Panc1 (cell line): Measurements from ENCODE around the gene CHRNG. TPM values are rescaled to one million over a fixed set of nuclear protein-coding genes. Genes with fewer than 3 reads are reported as not detected.

Source experiments
- ATAC-seq: fragments of 200-7000 bp; cut with Tn5 transposase; 2 replicates; pipeline ENCODE4 v1.9.1; 2020; ENCODE audit warnings: mild to moderate bottlenecking, moderate library complexity
- BruUV-seq: library from RNA; stranded (reverse); fragments of 400-500 nt; replicated peaks from 2 replicates; lab custom pipeline; 2021; lab: Mats Ljungman, UMichigan
- CTCF ChIA-PET: fragments of 300-600 bp; sonication (Branson Sonifier 250); formaldehyde crosslinking; loops from one replicate; lab custom pipeline; 2022; ENCODE audit warnings: antibody characterized with exemption; lab: Charles Lee
- POLR2A ChIA-PET: fragments of 300-600 bp; sonication (Branson Sonifier 250); formaldehyde crosslinking; loops from one replicate; lab custom pipeline; 2022; ENCODE audit warnings: antibody characterized with exemption; lab: Charles Lee
- DNase-seq: peaks from one replicate; pipeline ENCODE4 v3.0.0-alpha.2; 2010; ENCODE audit warnings: low read depth, low spot score
- H3K27ac ChIP-seq: 2 replicates; pipeline ENCODE4 v1.5.1; 2011; ENCODE audit warnings: mild to moderate bottlenecking, low read length, inconsistent platforms
- H3K27me3 ChIP-seq: fragments of 200-500 bp; sonication (Bioruptor generic); 2 replicates; pipeline ENCODE4 v1.6.0; 2014; ENCODE audit warnings: low read length, inconsistent platforms; ENCODE audit not compliant: control insufficient read depth, insufficient read depth
- H3K36me3 ChIP-seq: fragments of 200-500 bp; sonication (Bioruptor generic); 2 replicates; pipeline ENCODE4 v1.5.1; 2014; ENCODE audit warnings: inconsistent platforms, mild to moderate bottlenecking, low read length, moderate library complexity; ENCODE audit not compliant: control insufficient read depth, insufficient read depth
- H3K4me1 ChIP-seq: 2 replicates; pipeline ENCODE4 v1.5.1; 2011; ENCODE audit warnings: inconsistent platforms, mild to moderate bottlenecking, low read length, moderate library complexity; ENCODE audit not compliant: control insufficient read depth, insufficient read depth
- H3K4me3 ChIP-seq, 2 experiments: 2 replicates each; pipeline ENCODE4 v1.5.1; 2011 to 2012; ENCODE audit warnings: low read depth in 2 of 2, low read length in 2 of 2, mild to moderate bottlenecking in 2 of 2, inconsistent platforms in 1 of 2, moderate library complexity in 1 of 2
- H3K9me3 ChIP-seq: fragments of 200-500 bp; sonication (Bioruptor generic); 2 replicates; pipeline ENCODE4 v1.5.1; 2014; ENCODE audit warnings: low read depth, mild to moderate bottlenecking, inconsistent platforms, low read length, moderate library complexity; ENCODE audit not compliant: control insufficient read depth, insufficient read depth
- CTCF ChIP-seq: fragments of 450-650 bp; IDR thresholded peaks from 2 replicates; pipeline ENCODE4 v1.5.1; 2017; ENCODE audit warnings: mild to moderate bottlenecking
- POLR2AphosphoS5 ChIP-seq: IDR thresholded peaks from 2 replicates; pipeline ENCODE4 v1.6.1; 2012; ENCODE audit warnings: mild to moderate bottlenecking, low read depth, low read length, moderate library complexity
- REST ChIP-seq, 2 experiments: IDR thresholded peaks; 2 replicates each; pipeline ENCODE4 v1.6.1; 2011 to 2012; ENCODE audit warnings: low read depth in 2 of 2, control low read depth in 1 of 2, low read length in 1 of 2, mild to moderate bottlenecking in 1 of 2, moderate library complexity in 1 of 2; ENCODE audit not compliant: insufficient read depth in 1 of 2
- SIN3A ChIP-seq: IDR thresholded peaks from 2 replicates; pipeline ENCODE4 v1.6.1; 2012; ENCODE audit warnings: low read depth, mild to moderate bottlenecking, low read length, moderate library complexity, borderline replicate concordance; ENCODE audit not compliant: insufficient read depth
- TCF7L2 ChIP-seq: IDR thresholded peaks from 2 replicates; pipeline ENCODE4 v1.6.1; 2011; ENCODE audit warnings: mild to moderate bottlenecking, low read depth, low read length, inconsistent platforms
- in situ Hi-C: cut with HindIII; loops from 2 replicates; pipeline ENCODE4 v1.10.0; 2016; ENCODE audit warnings: low sequenced_read_pairs, low pct_unique_long_range_greater_than_20kb
- intact Hi-C: fragments of 100-400 bp; cut with micrococcal nuclease; formaldehyde crosslinking; loops from one replicate; pipeline ENCODE4 v1.10.0; 2022; ENCODE audit not compliant: unreplicated experiment
- total RNA-seq: library from RNA; stranded (reverse); gene quantifications from one replicate; pipeline ENCODE4 v1.2.1, GENCODE V29; 2021; ENCODE audit not compliant: unreplicated experiment

The CHRNG gene
- total RNA-seq, 1 experiment from 2014 or later = not detected

GRCh38 chr2:232521959-232522622, 17.4 kb upstream of the CHRNG start:
- ChIA-PET CTCF (interaction anchor here (0.5 to 1.9 kb wide), 4 partner anchors 20 to 75 kb away, joined by 3 to 7 read pairs (median 4); no protein-coding TSS in a partner anchor), POLR2A (no interaction called here)
- TF ChIP-seq POLR2AphosphoS5 = no peak
- peak; percentile 96 for TF ChIP-seq CTCF
- no peak for TF ChIP-seq SIN3A
- TF ChIP-seq REST (IDR thresholded peaks at IDR 0.05; ENCODE audit: insufficient read depth in 1 of 2, low read depth in 2 of 2, low read length in 1 of 2) = no peak
- in situ Hi-C loops (no loop called here), intact Hi-C loops (loop anchor here (2.0 to 10.0 kb wide), 3 partner anchors 75 to 617 kb away; no protein-coding TSS in a partner anchor)
- Histone ChIP-seq H3K4me1 (peaks cover 6% of the 10 kb centered on the region; the same call in 1 of the 2 replicates), H3K36me3 (no peaks in the 10 kb centered on the region), H3K9me3 (no peaks in the 10 kb centered on the region), H3K4me3 (0 out of 4 replicates have a peak overlapping the region, but pooled peaks of 1 of the 2 experiments have one; percentile 11), H3K27ac (no peak overlapping the region), H3K27me3 (no peaks in the 10 kb centered on the region)
- DNase-seq (no peak), ATAC-seq (peak; percentile 58)
- no TSS peak for BruUV-seq

GRCh38 chr2:232522623-232523401, 16.7 kb upstream of the CHRNG start:
- ChIA-PET POLR2A (no interaction called here), CTCF (interaction anchor here (0.5 to 1.9 kb wide), 7 partner anchors 8 to 605 kb away, joined by 3 to 7 read pairs (median 5); no protein-coding TSS in a partner anchor)
- no peaks in the 10 kb centered on the region for H3K36me3 ChIP-seq
- intact Hi-C loops = loop anchor here (2.0 to 10.0 kb wide), 3 partner anchors 76 to 618 kb away; no protein-coding TSS in a partner anchor
- no TSS peak for BruUV-seq
- H3K9me3 ChIP-seq = no peaks in the 10 kb centered on the region
- no peaks in the 10 kb centered on the region for H3K27me3 ChIP-seq
- H3K27ac ChIP-seq = no peak overlapping the region
- H3K4me1 ChIP-seq = peaks cover 6% of the 10 kb centered on the region; the same call in 1 of the 2 replicates
- H3K4me3 ChIP-seq = peak overlapping the region in 1 of 2 experiments; percentile 38; a peak in 1 of 4 replicates
- ATAC-seq (peak; percentile 37), DNase-seq (no peak)
- TF ChIP-seq CTCF (no peak), POLR2AphosphoS5 (no peak), SIN3A (no peak), TCF7L2 (no peak), REST (IDR thresholded peaks at IDR 0.05; ENCODE audit: insufficient read depth in 1 of 2, low read depth in 2 of 2, low read length in 1 of 2) (no peak)
- in situ Hi-C loops = no loop called here
